HG03103 (cell line): ENCODE results near the gene METTL6.
"Not testable (repeated sequence)": the region's sequence is repeated elsewhere in the genome, so short reads cannot be mapped to it uniquely, and the experiment has no call there.

Experiments used
- ATAC-seq: cut with Tn5 transposase; IDR thresholded peaks from one replicate; pipeline ENCODE4 v1.9.1; 2021; ENCODE audit warnings: low read depth; ENCODE audit not compliant: unreplicated experiment

The METTL6 gene

GRCh38 chr3:15375461-15376000, 51.8 kb downstream of the METTL6 start:
- ATAC-seq: no peak

GRCh38 chr3:15372918-15373317, 54.4 kb downstream of the METTL6 start:
- ATAC-seq: no peak

- ATAC-seq: no peak
Observed at GRCh38 chr3:15368561-15369135, 58.7 kb downstream of the METTL6 start.

- no peak for ATAC-seq
Observed at GRCh38 chr3:15367059-15367458, 60.3 kb downstream of the METTL6 start.

- not testable (repeated sequence) for ATAC-seq
Observed at GRCh38 chr3:15364078-15364477, 63.3 kb downstream of the METTL6 start.

GRCh38 chr3:15361494-15362214, 65.7 kb downstream of the METTL6 start:
- ATAC-seq: peak; percentile 65

- peak; percentile 4 for ATAC-seq
Observed at GRCh38 chr3:15360788-15361493, 66.4 kb downstream of the METTL6 start.
